Retinal pigment epithelial cell (primary cell): ENCODE results near the gene NEDD4L.

Experiments
- DNase-seq: peaks from one replicate; pipeline ENCODE4 v3.0.0-alpha.2; 2010; ENCODE audit warnings: low read depth
- H3K4me3 ChIP-seq: 2 replicates; pipeline ENCODE4 v1.5.1; 2011; ENCODE audit warnings: mild to moderate bottlenecking, low read length, control low read depth, moderate library complexity
- CTCF ChIP-seq: conservative IDR thresholded peaks from 2 replicates; pipeline ENCODE4 v1.5.1; 2011; ENCODE audit warnings: low read depth, low read length, control low read depth, inconsistent platforms

Gene NEDD4L

GRCh38 chr18:58037163-58037562 is 6.9 kb upstream of the NEDD4L start:
- TF ChIP-seq CTCF, result no peak
- DNase-seq, result no peak
- no peak overlapping the region for H3K4me3 ChIP-seq

- TF ChIP-seq CTCF, result no peak
- DNase-seq, result no peak
Measured at GRCh38 chr18:58038063-58038462, 6.0 kb upstream of the NEDD4L start.

GRCh38 chr18:58041633-58042032 is 2.4 kb upstream of the NEDD4L start:
- DNase-seq, result no peak
- TF ChIP-seq CTCF, result no peak
- H3K4me3 ChIP-seq, result no peak overlapping the region

More at GRCh38 chr18:58038063-58038462, 6.0 kb upstream of the NEDD4L start:
- no peak overlapping the region for H3K4me3 ChIP-seq

- TF ChIP-seq CTCF, result no peak
- no peak for DNase-seq
- peak overlapping the region; percentile 75 for H3K4me3 ChIP-seq
Measured at GRCh38 chr18:58042826-58043490, 1.1 kb upstream of the NEDD4L start.

- DNase-seq, result no peak
- no peak for TF ChIP-seq CTCF
- H3K4me3 ChIP-seq, result peak overlapping the region; percentile 91
Measured at GRCh38 chr18:58044370-58045241, 580 bp downstream of the NEDD4L start.

- peak overlapping the region; percentile 91 for H3K4me3 ChIP-seq
- no peak for TF ChIP-seq CTCF
- no peak for DNase-seq
Measured at GRCh38 chr18:58045242-58046092, 1.4 kb downstream of the NEDD4L start.
